Ishikawa (cell line): ENCODE results near the gene PCSK4.

Experiments used
- CREB1 ChIP-seq: IDR thresholded peaks from 2 replicates; pipeline ENCODE4 v1.6.1; 2012; ENCODE audit warnings: low read depth
- EP300 ChIP-seq: IDR thresholded peaks from 2 replicates; pipeline ENCODE4 v1.6.1; 2012; ENCODE audit warnings: borderline replicate concordance
- RAD21 ChIP-seq: IDR thresholded peaks from 2 replicates; pipeline ENCODE4 v1.6.1; 2012; ENCODE audit warnings: low read depth
- TAF1 ChIP-seq: IDR thresholded peaks from 2 replicates; pipeline ENCODE4 v1.6.1; 2012; ENCODE audit warnings: low read depth, mild to moderate bottlenecking
- TF ChIP-seq, protein P1 (sequence below): IDR thresholded peaks from 2 replicates; pipeline ENCODE4 v1.6.1; 2012; ENCODE audit warnings: low read depth, mild to moderate bottlenecking

DNA sequence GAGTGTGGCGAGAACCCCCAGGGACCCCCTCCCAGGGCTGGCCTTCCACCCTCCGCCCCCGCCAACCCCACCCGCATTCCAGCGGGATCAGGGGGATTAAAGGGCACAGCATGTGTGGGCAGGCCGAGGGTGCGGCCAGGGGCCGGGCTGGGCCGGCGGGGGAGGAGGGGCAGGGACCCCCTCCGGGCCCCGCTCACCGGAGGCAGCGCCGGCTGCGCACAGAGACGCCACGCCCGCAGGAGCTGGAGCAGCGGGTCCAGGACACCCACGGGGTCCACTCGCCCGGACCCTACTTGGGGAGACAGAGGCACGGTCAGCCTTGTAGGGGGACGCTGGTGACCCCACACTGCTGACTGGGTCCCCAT lies 20.3 kb upstream of the PCSK4 start:
- TF ChIP-seq RAD21 (no peak), CREB1 (no peak), EP300 (no peak), TAF1 (no peak)
- TF ChIP-seq, protein P1, sequence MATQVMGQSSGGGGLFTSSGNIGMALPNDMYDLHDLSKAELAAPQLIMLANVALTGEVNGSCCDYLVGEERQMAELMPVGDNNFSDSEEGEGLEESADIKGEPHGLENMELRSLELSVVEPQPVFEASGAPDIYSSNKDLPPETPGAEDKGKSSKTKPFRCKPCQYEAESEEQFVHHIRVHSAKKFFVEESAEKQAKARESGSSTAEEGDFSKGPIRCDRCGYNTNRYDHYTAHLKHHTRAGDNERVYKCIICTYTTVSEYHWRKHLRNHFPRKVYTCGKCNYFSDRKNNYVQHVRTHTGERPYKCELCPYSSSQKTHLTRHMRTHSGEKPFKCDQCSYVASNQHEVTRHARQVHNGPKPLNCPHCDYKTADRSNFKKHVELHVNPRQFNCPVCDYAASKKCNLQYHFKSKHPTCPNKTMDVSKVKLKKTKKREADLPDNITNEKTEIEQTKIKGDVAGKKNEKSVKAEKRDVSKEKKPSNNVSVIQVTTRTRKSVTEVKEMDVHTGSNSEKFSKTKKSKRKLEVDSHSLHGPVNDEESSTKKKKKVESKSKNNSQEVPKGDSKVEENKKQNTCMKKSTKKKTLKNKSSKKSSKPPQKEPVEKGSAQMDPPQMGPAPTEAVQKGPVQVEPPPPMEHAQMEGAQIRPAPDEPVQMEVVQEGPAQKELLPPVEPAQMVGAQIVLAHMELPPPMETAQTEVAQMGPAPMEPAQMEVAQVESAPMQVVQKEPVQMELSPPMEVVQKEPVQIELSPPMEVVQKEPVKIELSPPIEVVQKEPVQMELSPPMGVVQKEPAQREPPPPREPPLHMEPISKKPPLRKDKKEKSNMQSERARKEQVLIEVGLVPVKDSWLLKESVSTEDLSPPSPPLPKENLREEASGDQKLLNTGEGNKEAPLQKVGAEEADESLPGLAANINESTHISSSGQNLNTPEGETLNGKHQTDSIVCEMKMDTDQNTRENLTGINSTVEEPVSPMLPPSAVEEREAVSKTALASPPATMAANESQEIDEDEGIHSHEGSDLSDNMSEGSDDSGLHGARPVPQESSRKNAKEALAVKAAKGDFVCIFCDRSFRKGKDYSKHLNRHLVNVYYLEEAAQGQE, result no peak
